DOHH2 (cell line): ENCODE results near the gene SHANK3.

Experiments
- CTCF ChIP-seq: fragments of 200-600 bp; sonication (generic); IDR thresholded peaks from one replicate; pipeline ENCODE4 v1.5.1; 2014; ENCODE audit warnings: antibody characterized with exemption, mild to moderate bottlenecking, low read depth, low read length; ENCODE audit not compliant: poor library complexity, severe bottlenecking
- EZH2phosphoT487 ChIP-seq: fragments of 200-600 bp; sonication (generic); IDR thresholded peaks from 2 replicates; pipeline ENCODE4 v1.6.1; 2017; ENCODE audit warnings: borderline replicate concordance, mild to moderate bottlenecking, antibody characterized with exemption, low read length, moderate library complexity, mixed read lengths

DNA sequence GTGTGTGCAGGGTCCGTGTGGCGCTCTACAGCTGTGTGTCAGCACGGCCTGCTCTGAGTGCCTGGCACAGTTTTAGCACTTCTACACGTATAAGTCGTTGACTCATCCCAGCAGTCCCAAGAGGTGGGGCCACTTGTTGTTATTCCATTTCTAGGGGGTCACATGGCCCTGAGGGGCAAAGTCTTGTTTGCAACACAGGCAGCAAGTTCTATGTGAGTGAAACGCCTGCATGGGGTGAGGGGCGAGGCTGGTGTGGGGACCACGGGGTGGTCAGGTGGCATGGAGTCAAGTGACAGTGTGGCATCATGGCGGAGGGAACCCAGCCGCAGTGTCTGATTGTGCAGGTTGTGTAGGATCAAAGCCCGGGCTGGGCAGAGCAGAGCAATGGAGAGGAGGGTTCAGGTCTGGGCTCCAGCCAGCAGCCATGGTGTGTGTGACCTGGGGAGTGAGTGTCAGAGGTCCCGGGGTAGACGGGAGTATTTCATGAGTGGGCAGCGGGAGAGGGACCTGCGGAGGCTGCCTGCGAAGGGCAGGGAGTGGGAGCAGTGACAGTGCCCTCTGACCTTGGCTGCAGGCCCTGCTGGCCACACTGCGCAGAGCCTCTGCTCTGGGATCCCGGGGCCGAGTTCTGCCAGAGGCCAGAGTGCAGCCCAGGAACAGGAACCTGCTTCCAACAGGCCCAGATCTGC lies 27.9 kb downstream of the SHANK3 start:
- TF ChIP-seq EZH2phosphoT487 (no peak), CTCF (no peak)
